NAMALWA (cell line): ENCODE measurements around the gene MSI2.

Experiments
- DNase-seq: peaks from one replicate; pipeline ENCODE4 v3.0.0-alpha.2; 2015; ENCODE audit warnings: low spot score

The MSI2 gene

DNA sequence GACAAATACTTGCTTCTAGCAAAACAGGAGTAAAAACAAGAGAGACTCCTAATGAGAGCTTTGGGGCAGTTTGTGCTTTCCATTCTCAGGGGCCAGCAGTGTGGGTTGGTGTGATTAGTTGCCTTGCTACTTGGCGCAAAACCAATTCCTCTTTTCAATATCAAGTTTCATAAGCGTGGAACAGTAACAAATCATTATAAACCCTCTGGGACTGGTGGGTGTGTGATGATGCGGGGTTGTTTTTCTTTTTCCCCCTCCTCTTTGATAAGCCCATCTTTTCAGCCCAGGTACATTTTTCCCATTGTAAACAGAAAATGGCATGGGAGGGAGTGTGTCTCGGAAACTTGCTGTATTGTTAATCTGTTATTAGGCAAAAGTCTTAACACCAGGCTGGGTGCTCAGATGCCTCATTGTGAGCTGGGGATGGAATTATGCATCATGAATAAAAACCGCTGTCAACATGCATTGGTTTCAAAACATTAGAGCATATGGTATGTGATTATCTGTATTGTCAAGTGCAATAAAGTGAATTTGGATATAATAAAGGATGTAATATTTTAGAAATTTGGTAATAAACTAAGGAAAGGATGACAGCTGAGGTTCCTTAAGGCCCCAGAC lies 322.4 kb downstream of the MSI2 start:
- no peak for DNase-seq

DNA sequence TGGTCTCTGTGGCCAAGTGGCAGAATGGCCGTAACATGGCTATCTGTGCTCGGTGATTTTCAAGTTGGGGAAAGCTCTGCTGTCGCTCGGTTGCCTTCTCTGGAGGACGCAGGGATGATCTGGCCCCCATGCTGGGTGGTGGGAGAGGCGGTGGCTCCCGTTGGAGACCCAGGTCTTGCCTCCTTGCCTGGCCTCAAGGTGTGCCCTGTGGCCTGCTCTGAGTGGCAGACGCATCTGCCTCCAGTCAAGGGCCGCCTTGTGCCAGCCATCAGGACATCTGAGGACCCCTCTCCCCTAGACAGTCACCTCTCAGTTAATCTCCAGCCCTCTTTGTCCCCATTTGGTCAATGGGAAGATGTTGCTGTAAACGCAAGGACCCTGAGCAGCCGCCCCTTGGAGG lies 322.9 kb downstream of the MSI2 start:
- DNase-seq, result no peak

DNA sequence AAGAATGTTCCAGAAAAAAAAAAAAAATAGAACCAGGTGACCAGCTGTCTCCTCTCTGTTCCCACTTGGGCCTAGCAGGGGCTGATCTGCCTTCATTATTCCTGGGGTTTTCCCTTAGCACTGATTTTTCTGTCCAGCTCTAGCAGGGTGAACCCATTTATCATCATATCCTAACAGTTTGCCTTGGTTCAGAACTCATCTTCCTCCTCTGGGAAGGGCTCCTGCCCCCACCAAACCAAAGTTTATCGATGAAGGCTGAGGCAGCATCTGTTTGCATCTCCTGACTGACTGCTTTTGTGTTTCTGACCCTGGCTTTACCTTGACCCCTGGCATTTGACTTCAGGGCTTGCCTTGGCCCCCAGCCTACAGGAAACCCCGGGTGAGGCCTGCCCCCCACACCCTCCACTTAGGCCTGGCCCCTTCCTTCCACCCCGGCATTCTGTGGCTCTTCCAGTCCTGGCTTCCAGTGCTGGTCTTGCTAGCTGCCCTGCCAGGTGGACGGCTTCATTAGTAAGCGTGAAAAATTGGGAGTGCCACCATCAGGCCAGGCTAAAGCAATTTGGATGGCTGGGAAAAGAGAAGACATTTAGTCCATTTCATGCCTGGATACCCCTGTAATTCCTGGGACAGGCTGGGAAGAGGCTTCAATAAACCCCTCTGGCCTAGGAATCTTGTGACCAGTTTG lies 323.9 kb downstream of the MSI2 start:
- no peak for DNase-seq

DNA sequence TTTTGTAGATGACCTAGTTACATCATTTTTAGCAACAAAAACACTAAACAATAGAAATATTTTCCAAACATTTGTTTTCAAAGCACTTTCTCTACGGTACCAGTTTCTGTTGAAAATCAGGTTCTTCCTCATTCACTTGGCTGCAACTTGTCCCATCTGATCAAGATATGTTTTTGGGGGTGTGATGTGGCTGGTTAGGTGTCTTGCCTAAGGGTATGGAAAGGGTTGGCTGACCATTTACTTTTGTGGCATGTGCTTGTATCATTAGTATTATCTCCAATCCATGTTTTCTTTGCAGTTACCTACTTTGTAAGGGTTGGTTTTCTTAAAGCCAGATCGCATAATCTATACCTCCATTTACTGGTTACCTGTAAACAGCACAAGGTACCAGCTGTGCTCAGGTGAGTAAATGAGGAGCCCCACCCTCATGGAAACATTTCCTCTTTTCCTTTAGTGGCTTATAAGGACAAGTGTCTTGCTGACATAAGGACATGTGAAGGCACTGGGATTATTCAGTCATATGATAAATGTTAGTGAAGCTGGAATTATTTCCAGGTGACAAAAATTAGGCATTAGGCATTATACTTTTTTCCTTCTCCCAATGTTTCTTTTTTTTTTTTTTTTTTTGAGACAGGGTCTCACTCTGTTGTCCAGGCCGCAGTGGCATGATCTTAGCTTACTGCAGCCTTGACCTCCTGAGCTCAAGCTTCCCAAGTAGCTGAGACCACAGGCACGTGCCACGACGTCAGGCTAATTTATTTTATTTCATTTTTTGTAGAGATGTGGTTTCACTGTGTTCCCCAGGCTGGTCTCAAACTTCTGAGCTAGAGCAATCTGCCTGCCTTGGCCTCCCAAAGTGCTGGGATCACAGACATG lies 326.8 kb downstream of the MSI2 start:
- DNase-seq, result no peak

DNA sequence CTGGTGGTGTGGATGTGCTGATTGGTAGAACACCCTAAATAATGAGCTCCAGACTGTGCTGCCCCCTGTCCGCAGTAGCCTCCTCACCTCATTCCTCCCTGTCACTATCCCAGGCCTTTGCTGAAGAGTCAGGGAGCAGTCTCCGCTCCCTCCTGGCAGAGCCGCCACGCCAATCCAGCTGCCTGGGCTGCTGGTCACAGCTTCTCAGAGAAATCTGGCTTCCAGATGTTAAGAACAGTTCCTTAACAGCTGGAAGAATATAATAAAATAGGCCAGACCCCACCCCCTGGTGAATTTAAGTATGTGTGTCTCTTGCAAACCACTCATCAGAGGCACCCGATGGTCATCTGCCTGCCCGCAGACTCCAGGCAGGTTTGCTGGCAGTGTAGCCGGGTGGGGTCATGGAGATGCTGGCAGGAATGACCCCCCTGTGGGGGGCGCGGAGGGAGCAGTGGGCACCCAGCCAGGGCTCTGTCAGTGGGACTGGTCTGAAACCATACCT lies 327.8 kb downstream of the MSI2 start:
- DNase-seq, result no peak

DNA sequence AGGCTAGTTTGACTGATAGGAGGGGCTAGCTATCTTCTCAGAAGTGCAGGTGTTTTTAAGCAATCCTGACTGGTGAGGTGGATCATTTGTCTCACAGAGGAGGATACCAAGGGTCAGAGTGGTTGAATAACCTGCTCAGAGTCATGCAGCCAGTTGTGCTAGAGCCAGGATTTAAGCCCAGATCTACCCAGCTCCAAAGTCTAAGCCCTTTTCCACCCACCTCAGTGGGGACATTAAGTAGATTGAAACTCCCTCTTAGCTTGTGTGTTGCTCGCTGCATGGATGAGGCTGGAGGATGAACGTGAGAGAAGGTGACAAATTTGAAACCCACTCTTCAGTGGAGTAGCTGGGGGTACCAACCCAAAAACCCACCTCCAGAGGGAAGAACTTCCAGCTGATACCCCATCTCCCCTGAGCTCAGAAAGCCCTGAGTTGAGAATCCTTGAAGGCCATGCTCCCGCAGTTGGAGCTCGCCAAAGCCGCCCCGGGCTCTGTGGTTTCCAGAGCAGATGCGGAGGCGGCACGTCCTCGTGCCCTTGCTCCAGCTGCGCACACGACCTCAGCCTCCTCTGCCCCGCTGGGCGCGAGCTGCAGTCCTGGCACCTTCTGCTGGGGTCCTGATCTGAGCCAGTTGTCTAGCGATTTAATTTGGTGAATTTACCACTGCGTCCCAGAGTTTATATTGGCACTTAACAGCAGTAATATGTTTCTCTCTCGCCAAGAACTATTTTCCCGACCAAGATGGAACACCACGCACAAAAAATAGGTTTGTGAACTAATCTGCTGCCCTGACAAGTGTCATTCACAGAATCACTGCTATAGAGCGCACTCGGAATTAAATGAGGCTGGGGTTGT lies 329.2 kb downstream of the MSI2 start:
- no peak for DNase-seq

DNA sequence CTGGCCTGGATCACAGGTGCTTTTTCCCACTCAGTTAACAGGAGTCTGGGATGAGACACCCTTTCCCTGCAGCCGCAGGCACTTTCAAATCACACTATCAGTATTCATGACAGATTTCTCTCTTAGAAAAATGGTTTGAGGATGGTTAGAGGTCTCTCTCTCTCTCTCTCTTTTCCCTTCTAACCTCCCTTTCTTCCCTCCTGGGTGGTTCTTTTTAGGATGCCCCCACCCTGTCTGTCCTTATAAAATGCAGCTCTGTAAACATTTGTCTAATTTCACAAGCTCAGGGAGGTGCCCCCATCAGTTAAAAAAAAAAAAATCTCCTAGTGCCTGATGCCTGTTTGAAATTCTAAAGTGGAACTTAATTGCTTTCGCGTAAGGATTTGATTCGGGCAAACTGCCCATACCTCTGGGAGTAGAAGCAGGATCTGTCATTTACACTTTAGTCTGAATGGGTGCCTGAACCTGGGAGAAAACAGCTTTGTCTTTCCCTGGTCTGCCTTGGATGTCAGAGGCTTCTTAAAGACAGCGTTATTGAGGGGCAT lies 329.9 kb downstream of the MSI2 start:
- no peak for DNase-seq

DNA sequence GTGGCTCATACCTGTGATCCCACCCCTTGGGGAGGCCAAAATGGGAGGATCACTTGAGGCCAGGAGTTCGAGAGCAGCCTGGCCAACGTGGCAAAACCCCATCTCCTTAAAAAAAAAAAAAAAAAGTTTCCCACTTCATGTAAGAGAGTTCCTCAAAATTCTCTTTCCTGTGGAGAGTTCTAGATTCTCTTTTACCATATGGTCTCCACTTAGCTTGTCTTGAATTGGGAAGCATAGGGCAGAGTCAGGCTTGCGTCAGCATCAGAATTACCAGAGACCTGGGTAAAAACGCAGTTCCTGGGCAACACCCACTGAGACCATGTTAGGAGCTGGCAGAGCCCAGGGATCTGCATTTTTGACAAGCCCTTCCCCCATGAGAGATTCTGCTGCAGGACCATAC lies 330.4 kb downstream of the MSI2 start:
- DNase-seq, result no peak

DNA sequence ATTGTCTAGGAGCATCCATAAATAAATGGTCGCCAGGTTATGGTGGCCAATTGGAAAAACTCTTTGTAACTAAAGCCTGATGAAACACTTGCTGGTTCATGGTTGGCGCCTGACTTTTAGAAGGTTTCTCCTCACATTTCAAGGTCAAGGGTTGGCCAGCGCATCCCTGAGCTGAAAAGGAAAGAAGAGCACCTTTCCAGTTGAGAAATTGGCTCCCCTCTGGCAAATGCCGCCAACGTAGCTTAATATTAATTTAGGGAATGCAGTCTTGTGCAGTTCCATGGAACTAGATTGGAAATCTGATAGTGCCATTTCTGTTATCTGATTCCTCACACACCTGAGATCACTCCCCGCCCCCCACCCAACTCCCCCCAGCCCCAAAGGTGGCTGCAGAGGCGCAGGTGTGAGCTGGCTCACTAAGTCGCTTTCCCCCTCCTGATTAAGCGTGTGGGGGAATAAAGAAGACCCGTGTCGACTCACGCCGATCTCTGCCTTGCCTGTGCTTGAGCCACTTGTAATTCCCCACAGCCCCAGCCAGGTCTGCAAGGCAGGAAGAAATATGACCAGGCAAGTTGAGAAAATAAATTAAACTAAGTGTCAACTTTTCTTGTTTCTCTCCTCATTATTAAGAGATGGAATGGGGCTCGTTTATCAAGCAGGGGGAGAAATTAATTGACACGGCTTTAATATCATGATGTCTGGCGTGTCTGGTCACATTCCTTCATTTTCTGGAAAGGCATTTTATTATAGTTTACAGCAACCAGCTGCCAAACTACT lies 331.1 kb downstream of the MSI2 start:
- DNase-seq, result no peak

DNA sequence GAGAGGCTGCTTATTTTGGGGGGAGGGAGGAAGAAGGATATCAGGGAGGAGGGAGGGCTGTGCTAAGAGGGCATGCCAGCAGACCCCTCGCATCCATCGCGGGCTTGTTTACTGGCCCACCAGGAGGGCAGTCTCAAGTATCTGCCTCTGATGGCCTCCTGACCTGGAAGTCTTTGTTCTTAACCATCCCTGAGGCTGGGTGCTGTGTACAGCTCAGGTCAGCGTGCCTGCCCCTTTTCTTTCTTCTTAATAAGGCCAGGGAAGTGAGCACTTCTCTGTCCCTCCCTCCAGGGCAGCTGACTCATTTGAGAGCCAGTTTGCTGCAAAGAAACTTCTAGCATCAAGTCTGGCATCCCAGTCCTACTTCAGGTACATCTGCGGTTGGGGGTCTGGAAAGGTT lies 331.8 kb downstream of the MSI2 start:
- DNase-seq, result no peak

DNA sequence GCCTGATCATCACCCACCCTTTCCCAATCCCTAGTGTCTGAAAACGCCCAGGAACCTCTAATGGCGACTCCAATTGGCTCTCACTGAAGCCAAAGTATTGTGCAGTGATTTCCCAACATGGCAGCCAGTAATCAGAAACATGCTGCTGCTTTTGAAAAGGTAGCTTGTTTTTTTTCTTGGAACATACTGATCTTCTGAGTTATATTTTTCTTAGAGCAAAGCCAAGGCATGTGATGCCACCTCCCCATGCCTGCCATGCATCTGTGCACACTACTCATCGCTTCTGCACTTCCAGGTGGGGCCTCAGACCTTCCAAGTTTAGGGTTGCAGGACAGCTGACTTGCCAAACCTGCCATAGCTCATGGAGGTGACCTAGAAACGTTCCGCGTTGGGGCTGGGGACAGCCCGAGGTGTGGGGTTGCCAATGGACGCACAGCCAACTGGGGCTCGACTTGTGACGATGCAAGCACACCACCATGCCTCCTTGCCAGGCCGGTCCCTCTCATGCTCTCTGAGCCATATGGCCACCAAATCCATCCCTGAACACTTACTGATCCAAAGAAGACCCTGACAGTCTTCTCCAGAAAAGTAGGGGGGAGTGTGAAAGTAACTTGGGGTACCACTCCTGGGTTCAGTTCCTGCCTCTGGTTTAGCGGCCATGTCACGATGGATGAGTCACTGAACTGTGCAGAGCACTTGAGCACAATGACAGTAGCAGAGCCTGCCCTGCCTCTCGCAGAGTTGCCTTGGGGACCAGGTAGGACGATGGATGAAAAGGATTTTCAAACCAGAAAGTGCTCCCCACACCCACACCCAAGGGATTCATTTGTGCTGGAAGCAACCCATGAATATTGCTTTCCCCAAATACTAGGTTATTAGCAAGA lies 333.1 kb downstream of the MSI2 start:
- DNase-seq, result no peak

DNA sequence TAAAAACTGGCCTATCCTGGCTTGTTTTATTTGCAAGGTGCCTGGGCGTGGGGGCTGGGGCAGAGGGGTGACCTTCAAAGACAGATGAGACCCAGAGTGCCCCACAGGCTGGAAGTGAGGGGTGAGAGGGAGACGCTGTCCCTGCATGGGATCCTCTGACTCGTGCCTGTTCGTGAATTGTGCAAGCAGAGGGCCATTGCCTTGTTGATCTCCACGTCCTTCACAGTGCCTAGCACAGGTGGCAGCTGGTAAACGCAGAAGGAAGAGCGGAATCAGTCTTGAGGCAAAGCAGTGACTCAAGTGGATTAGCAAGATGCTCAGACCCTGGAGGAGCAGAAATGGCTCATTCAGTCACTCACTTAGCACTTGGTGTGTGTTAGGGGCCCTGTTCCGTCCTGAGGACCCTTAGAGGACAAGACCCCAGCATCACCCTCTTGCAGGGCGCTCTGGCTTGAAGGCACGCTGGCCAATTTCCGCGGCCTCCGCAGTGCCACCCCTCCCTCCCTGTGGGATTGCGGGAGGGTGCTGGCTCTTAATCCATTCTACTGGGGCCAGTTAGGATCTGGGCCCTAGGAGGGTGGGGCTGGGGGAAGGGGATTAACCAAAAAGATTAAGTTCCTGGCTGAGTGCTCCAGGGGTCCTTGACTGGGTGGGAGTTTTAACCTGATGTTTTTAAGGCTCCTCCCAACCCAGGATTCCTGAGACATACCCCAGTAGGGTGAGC lies 337.6 kb downstream of the MSI2 start:
- DNase-seq, result no peak

DNA sequence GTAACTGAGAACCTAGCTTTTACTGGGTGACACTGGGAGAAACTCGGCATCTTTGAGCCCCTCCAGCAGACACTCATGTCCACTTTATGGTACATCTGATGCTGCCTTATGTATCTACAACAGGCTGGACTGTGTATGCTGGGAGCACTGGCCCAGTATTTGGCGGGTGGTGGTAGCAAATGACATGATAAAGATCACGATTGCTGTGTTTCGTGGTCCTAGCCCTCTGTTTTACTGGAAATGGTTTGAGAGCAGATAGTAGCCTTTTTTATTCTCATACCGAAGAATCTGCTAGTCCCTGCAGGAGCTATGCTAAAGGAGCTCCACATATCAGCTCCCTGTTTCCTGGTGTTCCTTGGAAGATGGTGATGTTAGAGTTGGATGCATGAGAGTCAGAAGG lies 338.4 kb downstream of the MSI2 start:
- no peak for DNase-seq

DNA sequence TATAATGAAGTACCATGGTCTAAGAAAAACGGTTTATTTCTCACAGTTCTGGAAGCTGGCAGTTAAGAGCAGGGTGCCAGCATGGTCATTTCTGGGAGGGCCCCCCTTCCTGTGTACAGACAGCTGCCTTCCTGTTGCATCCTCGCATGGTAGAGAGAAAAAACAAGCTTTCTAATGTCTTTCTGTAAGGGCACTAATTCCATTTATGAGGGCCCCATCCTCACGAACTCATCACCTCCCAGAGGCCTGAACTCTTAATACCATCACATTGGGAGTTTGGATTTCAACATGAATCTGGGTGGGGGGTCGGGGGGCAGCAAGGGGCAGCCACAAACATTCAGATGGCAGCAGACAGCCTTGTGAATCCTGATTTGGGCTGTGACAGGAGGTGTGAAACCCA lies 339.1 kb downstream of the MSI2 start:
- DNase-seq, result no peak

DNA sequence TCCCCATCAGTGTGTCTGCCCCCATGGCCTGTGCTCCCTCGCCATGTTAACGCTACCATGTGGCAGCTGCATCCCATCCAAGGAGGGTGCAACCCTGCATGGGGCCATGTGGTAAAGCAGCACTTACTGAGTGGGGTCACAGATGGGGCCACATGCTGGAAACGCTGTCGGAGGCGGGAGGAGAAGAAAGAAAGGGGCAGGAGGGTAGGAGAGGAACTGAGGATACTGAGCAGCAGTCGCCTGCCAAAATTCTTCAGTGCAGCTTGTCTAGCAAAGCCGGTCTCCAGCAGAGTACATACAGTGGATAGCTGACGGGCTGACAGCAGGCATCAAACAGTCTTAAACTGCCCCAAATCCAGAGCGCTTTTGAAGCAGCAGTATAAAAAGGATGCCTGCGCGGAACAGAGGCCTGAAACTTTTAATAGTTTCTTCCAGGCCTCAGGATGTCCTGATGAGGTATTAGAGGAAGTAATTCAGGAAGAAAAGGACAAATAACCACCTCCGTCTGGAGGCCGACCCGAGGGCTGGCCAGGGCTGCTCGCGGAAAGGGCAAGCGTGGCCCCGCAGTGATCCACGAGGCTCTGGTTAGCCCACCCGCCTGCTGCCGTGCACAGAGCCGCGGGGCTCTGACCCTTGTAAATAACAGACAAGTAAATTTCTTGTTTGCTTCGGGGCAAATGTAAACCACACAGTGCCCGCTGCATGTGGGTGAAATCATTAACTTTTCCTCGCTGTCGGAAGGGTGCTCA lies 339.8 kb downstream of the MSI2 start:
- no peak for DNase-seq

DNA sequence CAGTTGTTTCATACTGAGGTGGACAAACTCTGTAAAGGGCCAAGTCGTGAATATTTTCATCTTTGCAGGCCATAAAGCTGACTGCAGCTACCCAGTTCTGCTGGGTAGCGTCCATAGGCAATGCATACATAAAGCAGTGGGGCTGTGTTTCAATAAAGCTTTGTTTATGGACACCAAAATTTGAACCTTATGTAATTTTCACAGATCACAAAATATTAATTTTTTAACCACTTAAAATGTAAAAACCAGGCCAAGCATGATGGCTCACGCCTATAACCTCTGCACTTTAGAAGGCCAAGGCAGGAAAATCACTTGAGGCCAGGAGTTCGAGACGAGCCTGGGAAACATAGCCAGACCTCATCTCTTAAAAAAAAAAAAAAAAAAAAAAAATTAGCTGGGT lies 340.8 kb downstream of the MSI2 start:
- DNase-seq, result no peak

DNA sequence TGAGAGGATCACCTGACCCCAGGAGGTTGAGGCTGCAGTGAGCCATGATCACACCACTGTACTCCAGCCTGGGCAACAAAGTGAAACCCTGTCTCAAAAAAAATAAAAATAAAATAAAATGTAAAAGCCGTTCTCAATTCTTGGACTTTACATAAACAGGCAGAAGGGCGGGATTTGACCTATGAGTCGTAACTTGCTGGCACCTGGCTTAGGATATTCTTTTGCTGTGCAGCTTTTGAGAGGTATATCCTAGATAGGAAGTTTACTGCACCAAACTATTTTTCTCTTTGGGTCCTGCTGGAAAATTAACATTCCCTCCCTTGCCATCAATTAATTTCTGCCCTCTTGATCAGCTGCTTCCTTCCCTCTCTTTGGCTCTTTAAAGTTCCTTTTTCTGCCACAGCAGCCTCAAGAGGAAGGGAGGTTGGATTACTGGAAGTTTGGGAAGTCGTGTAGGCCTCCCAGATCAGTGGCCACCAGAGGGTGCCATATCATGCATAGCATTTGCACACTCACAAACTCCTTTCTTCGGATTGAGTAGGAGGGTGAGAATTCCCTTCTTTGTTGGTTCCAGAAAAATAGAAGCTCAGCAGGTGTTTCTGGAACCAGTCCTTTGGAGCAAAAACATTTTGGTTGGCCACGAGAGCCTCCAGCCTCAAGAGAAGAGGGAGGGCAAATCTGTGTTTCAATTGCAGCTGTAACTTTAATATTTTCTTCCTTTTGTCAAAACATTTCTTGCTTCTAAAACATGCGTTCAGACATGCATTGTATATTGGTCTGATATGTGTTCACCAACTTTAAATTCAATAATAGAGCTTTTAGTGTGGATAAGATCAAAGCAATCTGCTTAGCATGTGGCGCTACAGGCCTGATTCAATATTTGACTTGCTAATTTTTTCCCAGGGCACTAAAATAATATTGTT lies 341.5 kb downstream of the MSI2 start:
- peak; percentile 40 for DNase-seq
